Tibial nerve (tissue), 4 donors: Measurements from ENCODE around the gene HAUS3. TPM values are rescaled to one million over a fixed set of nuclear protein-coding genes. Genes with fewer than 3 reads are reported as not detected.

ENCODE experiments used
- DNase-seq, 2 donors: peaks; one replicate each; pipeline ENCODE4 v3.0.0-alpha.2; 2019; ENCODE audit warnings: low spot score in 2 of 2
- H3K27ac ChIP-seq, 4 donors: fragments of 200-600 bp; sonication (generic) in 3 of 4; one replicate each; pipeline ENCODE4 v1.5.1; 2017 to 2019; ENCODE audit warnings: mild to moderate bottlenecking in 1 of 4
- H3K27me3 ChIP-seq, 2 donors: fragments of 200-600 bp; sonication (generic) in 1 of 2; one replicate each; pipeline versions ENCODE4 v1.5.1 to v1.6.0; 2017 to 2019
- H3K36me3 ChIP-seq, 3 donors: fragments of 200-600 bp; sonication (generic); one replicate each; pipeline ENCODE4 v1.5.1; 2018 to 2019
- H3K4me1 ChIP-seq, 4 donors: fragments of 200-600 bp; sonication (generic) in 3 of 4; one replicate each; pipeline ENCODE4 v1.5.1; 2017 to 2019
- H3K4me3 ChIP-seq, 4 donors: fragments of 200-600 bp; sonication (generic) in 3 of 4; one replicate each; pipeline ENCODE4 v1.5.1; 2017 to 2019; ENCODE audit warnings: mild to moderate bottlenecking in 1 of 4, moderate library complexity in 1 of 4
- H3K9me3 ChIP-seq, 4 donors: fragments of 200-600 bp; sonication (generic) in 3 of 4; one replicate each; pipeline ENCODE4 v1.5.1; 2017 to 2019
- EP300 ChIP-seq, 2 donors: sonication (generic); formaldehyde crosslinking; IDR thresholded peaks; one replicate each; pipeline ENCODE4 v1.6.1; 2017; ENCODE audit warnings: antibody characterized with exemption in 2 of 2, mild to moderate bottlenecking in 1 of 2
- POLR2A ChIP-seq, 2 donors: fragments of 450-650 bp; IDR thresholded peaks; one replicate each; pipeline ENCODE4 v1.6.1; 2017; ENCODE audit warnings: antibody characterized with exemption in 2 of 2, mild to moderate bottlenecking in 2 of 2, moderate library complexity in 2 of 2
- WGBS, 2 donors: methylation state at CpG; one replicate each; pipeline ENCODE4 v1.1.5; 2018; 5-methylcytosine and 5-hydroxymethylcytosine counted together
- total RNA-seq, 4 donors: library from RNA; depleted of rRNA; stranded (reverse); fragments of >200 nt; gene quantifications; one replicate each; pipeline ENCODE4 v1.1.0, GENCODE V29; 2016
- TF ChIP-seq, protein P1 (sequence below), 5 experiments: fragments of 200-600 bp in 3 of 5; fragments of 450-650 bp in 2 of 5; sonication (generic) in 3 of 5; IDR thresholded peaks; one replicate each; pipeline ENCODE4 v1.5.1; 2016 to 2019; ENCODE audit warnings: antibody characterized with exemption in 5 of 5, mild to moderate bottlenecking in 3 of 5, moderate library complexity in 2 of 5

HAUS3 gene
- total RNA-seq, 4 donors from 2014 or later: 9.6 to 20.1 (median 17.5) TPM

DNA sequence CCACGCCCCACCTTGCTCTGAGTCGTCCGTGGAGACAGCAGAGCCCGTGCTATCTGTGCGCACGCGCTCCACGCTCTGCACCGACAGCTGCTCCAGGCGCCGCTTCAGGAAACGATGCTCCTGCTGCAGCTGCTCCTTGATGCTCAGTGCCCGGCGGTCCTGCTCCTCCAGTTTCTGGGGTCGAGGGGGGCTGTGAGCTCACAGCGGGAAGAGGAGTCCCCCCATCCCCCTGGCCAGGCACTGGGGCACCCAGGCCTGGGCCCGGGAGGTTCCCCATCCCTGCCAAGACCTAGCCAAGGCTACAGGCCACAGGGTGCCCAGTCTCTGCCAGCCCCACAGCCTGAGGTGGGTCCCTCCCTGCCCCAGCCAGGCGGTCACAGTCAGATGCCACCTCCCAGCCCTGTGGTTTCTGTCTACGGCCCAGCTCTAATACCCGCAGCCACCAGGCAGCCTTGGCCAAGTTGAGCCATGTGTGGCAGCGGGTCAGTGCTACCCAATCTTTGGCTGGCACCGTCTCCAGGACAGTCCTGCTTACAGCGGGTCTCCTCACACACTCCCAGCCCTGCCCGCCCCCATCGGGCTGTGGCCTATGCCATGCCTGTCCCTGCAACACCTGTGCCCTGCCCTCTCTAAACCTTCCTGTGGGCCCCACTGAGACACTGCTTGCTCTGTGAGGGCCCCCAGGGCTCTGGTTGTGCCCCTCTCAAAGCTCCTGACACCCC, 9.3 kb upstream of the HAUS3 start:
- peaks cover 0 to 39% (median 17%) of the 10 kb centered on the region in 4 donors for H3K4me1 ChIP-seq
- TF ChIP-seq POLR2A (IDR thresholded peaks at IDR 0.05) (no peak), EP300 (IDR thresholded peaks at IDR 0.05) (no peak)
- TF ChIP-seq, protein P1, sequence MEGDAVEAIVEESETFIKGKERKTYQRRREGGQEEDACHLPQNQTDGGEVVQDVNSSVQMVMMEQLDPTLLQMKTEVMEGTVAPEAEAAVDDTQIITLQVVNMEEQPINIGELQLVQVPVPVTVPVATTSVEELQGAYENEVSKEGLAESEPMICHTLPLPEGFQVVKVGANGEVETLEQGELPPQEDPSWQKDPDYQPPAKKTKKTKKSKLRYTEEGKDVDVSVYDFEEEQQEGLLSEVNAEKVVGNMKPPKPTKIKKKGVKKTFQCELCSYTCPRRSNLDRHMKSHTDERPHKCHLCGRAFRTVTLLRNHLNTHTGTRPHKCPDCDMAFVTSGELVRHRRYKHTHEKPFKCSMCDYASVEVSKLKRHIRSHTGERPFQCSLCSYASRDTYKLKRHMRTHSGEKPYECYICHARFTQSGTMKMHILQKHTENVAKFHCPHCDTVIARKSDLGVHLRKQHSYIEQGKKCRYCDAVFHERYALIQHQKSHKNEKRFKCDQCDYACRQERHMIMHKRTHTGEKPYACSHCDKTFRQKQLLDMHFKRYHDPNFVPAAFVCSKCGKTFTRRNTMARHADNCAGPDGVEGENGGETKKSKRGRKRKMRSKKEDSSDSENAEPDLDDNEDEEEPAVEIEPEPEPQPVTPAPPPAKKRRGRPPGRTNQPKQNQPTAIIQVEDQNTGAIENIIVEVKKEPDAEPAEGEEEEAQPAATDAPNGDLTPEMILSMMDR (IDR thresholded peaks at IDR 0.05): no peak
- H3K4me3 ChIP-seq: no peak overlapping the region
- peak in 1 of 2 donors; percentile 8 for DNase-seq
- 89% methylated on average over 10 to 21 of the region's 25 CpGs for WGBS, 2 donors
- H3K27ac ChIP-seq: no peak overlapping the region
- H3K36me3 ChIP-seq: peaks cover 4 to 87% (median 16%) of the 10 kb centered on the region in 3 donors
- no peaks in the 10 kb centered on the region for H3K9me3 ChIP-seq
- no peaks in the 10 kb centered on the region for H3K27me3 ChIP-seq

DNA sequence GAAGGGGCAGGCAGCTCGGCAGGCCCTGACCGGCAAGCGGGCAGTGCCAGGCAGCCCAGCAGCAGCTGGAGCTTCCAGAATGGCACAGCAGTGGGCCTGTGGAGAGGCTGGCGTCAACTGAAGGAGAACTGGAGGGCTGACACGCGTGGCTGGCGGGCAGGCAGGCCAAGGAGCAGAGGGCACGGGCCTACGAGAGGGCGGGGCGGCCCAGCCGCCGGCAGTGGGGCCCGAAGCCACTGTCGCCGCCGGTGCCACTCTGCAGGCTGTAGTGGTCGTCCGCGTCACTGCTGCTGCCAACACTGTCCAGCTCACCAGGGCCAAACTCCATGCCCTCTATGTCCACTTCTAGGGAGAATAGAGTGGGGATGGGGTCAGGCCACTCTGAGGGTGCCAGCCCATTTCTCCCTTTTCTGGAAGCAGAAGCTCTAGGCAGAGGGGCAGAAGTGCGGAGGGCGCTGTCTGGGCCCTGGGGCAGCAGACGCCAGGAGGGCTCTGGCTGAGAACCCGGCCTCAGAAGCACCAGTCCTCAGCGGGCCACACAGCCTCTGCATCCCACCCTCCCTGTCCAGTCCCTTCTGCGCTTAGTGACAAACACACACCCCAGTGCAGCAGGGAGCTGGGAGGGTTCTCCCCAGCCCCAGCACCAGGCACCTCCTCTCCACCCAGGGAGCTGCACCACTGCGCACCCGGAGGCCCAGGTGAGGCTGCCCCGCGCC, 8.6 kb upstream of the HAUS3 start:
- Histone ChIP-seq H3K9me3 (no peaks in the 10 kb centered on the region), H3K4me3 (no peak overlapping the region), H3K4me1 (peaks cover 0 to 39% (median 14%) of the 10 kb centered on the region in 4 donors), H3K27ac (no peak overlapping the region), H3K27me3 (no peaks in the 10 kb centered on the region), H3K36me3 (peaks cover 4 to 87% (median 16%) of the 10 kb centered on the region in 3 donors)
- 75 to 85% methylated on average over 16 to 23 of the region's 30 CpGs for WGBS, 2 donors
- TF ChIP-seq EP300 (IDR thresholded peaks at IDR 0.05) (no peak), POLR2A (IDR thresholded peaks at IDR 0.05) (no peak)
- TF ChIP-seq, protein P1 (IDR thresholded peaks at IDR 0.05): no peak
- DNase-seq: peak in 1 of 2 donors; percentile 2

DNA sequence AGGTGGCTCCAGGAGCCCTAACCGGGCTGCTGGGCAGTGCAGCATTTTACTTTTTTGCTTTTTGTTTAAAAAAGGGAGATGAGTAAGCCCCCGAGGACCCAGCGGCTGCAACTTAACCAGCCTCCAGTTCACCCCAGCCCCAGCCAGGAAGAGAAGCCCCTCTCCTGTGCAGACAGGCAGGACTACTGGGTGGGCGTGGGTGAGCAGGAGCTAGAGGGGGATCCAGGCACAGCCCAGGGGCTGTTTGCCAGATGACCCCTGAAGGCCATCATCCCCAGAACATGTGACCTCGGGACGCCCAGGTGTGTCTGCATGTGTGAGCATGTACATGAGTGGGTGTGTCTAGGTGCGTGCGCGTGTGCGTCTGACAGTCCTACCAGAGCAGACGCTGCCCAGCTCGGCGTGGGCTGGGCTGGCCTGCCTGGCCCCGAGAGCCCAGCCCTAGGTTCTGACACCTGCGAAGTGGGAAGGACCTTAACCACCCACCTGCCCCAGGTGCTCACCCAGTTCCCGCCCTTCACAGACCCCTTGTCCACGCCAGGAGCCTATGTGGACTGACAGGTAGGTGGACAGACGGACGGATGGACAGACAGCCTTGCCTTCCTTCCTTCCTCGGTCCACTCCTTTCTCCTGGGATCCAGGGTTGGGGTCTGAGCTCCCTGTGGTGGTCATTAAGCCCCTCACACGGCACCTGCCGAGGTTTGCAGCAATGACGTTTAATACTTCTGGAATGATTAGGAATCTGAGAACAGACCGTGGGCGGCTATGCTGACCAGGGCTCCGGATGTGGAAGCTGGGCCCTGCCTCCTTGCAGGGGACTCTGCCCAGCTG, 7.8 kb upstream of the HAUS3 start:
- H3K27ac ChIP-seq: no peak overlapping the region
- H3K4me3 ChIP-seq: no peak overlapping the region
- H3K4me1 ChIP-seq: peaks cover 0 to 39% (median 16%) of the 10 kb centered on the region in 4 donors
- WGBS, 2 donors: 80 to 86% methylated on average over 22 to 26 of the region's 26 CpGs
- DNase-seq: no peak
- H3K36me3 ChIP-seq: peaks cover 4 to 81% (median 16%) of the 10 kb centered on the region in 3 donors
- H3K9me3 ChIP-seq: no peaks in the 10 kb centered on the region
- H3K27me3 ChIP-seq: no peaks in the 10 kb centered on the region
- TF ChIP-seq, protein P1 (IDR thresholded peaks at IDR 0.05): no peak
- no peak for TF ChIP-seq POLR2A (IDR thresholded peaks at IDR 0.05)
- TF ChIP-seq EP300 (IDR thresholded peaks at IDR 0.05): no peak

DNA sequence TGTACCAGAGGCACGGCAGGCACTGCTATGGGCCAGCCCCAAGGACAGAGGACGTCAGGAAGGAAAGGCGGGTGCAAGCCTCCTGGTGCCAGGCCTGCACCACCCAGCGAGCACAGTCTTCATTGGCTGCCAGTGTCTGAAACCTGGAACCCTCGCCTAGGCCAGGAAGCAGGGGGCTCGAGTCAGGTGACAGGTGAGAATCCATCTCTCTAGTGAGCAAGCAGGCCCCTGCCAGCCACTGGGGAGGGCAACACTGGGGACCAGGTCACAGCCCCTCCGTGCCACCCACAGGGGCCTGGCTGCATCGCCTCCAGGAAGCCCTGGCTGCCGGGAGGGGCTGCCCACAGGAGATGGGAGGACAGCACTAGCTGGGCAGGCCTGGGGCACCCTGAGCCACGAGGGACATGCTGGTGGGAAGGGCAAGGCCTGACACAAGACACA, 6.9 kb upstream of the HAUS3 start:
- DNase-seq: peak in 1 of 2 donors; percentile 11
- 50 to 64% methylated on average over 1 to 10 of the region's 10 CpGs for WGBS, 2 donors
- H3K36me3 ChIP-seq: peaks cover 4 to 72% (median 16%) of the 10 kb centered on the region in 3 donors

More for the DNA sequence above, 6.9 kb upstream of the HAUS3 start:
- TF ChIP-seq, protein P1 (IDR thresholded peaks at IDR 0.05): no peak
- TF ChIP-seq POLR2A (IDR thresholded peaks at IDR 0.05) (no peak), EP300 (IDR thresholded peaks at IDR 0.05) (no peak)
- Histone ChIP-seq H3K27me3 (no peaks in the 10 kb centered on the region), H3K9me3 (no peaks in the 10 kb centered on the region), H3K4me3 (no peak overlapping the region), H3K27ac (peak overlapping the region in 2 of 4 donors; percentile 4 to 5), H3K4me1 (peaks cover 0 to 42% (median 24%) of the 10 kb centered on the region in 4 donors)
